HepG2 (cell line): Measurements from ENCODE around the gene SAP25. TPM values are rescaled to one million over a fixed set of nuclear protein-coding genes. Genes with fewer than 3 reads are reported as not detected.

Experiments
- AGO2 ChIP-seq: fragments of 200-400 bp; formaldehyde crosslinking; optimal IDR thresholded peaks from 2 replicates; pipeline ENCODE3; 2017; ENCODE audit warnings: mild to moderate bottlenecking, low read depth, low read length, moderate library complexity
- ETV5 ChIP-seq: IDR thresholded peaks from 2 replicates; pipeline ENCODE4 v1.6.1; 2018; ENCODE audit warnings: missing biosample characterization, missing genetic modification reagents, inconsistent platforms, borderline replicate concordance
- HDAC1 ChIP-seq: sonication (generic); formaldehyde crosslinking; IDR thresholded peaks from 2 replicates; pipeline ENCODE4 v1.5.1; 2020; ENCODE audit warnings: mild to moderate bottlenecking, missing genetic modification reagents
- HNRNPH1 ChIP-seq: fragments of 200-400 bp; formaldehyde crosslinking; optimal IDR thresholded peaks from 2 replicates; pipeline ENCODE3; 2017; ENCODE audit warnings: mild to moderate bottlenecking, low read depth, low read length
- KDM5B ChIP-seq: sonication (generic); formaldehyde crosslinking; IDR thresholded peaks from 2 replicates; pipeline ENCODE4 v1.4.0; 2020; ENCODE audit warnings: missing genetic modification reagents, mild to moderate bottlenecking, borderline replicate concordance
- MIXL1 ChIP-seq: IDR thresholded peaks from 2 replicates; pipeline ENCODE4 v1.6.1; 2016
- NAIF1 ChIP-seq: sonication (generic); formaldehyde crosslinking; IDR thresholded peaks from 2 replicates; pipeline ENCODE4 v1.5.0; 2020; ENCODE audit warnings: mild to moderate bottlenecking, missing genetic modification reagents, borderline replicate concordance
- SALL1 ChIP-seq: sonication (generic); formaldehyde crosslinking; IDR thresholded peaks from 2 replicates; pipeline ENCODE4 v1.8.0; 2022; ENCODE audit warnings: mild to moderate bottlenecking, missing genetic modification reagents
- XRCC5 ChIP-seq: fragments of 200-400 bp; formaldehyde crosslinking; optimal IDR thresholded peaks from 2 replicates; pipeline ENCODE3; 2017; ENCODE audit warnings: mild to moderate bottlenecking, low read length
- YY1 ChIP-seq: IDR thresholded peaks from 2 replicates; pipeline ENCODE4 v1.6.1; 2011; ENCODE audit warnings: low read length, low read depth, moderate library complexity, mild to moderate bottlenecking; ENCODE audit not compliant: insufficient read depth, insufficient replicate concordance
- ZBTB7A ChIP-seq: sonication (generic); formaldehyde crosslinking; IDR thresholded peaks from 2 replicates; pipeline ENCODE4 v1.8.0; 2022; ENCODE audit warnings: mild to moderate bottlenecking, missing genetic modification reagents
- ZFP37 ChIP-seq: sonication (generic); formaldehyde crosslinking; IDR thresholded peaks from 2 replicates; pipeline ENCODE4 v1.4.0; 2020; ENCODE audit warnings: missing genetic modification reagents, borderline replicate concordance
- ZGPAT ChIP-seq: IDR thresholded peaks from 2 replicates; pipeline ENCODE4 v1.6.1; 2016; ENCODE audit warnings: mild to moderate bottlenecking
- ZKSCAN5 ChIP-seq: sonication (generic); formaldehyde crosslinking; IDR thresholded peaks from 2 replicates; pipeline ENCODE4 v1.5.1; 2020; ENCODE audit warnings: mild to moderate bottlenecking, missing genetic modification reagents
- ZNF263 ChIP-seq: sonication (generic); formaldehyde crosslinking; IDR thresholded peaks from 2 replicates; pipeline ENCODE4 v1.4.0; 2020; ENCODE audit warnings: missing genetic modification reagents
- ZNF292 ChIP-seq: sonication (generic); formaldehyde crosslinking; IDR thresholded peaks from 2 replicates; pipeline ENCODE4 v1.8.1; 2022; ENCODE audit warnings: mild to moderate bottlenecking, low read depth, missing genetic modification reagents, borderline replicate concordance
- ZNF350 ChIP-seq: sonication (generic); formaldehyde crosslinking; IDR thresholded peaks from 2 replicates; pipeline ENCODE4 v1.4.0; 2020; ENCODE audit warnings: mild to moderate bottlenecking, low read depth, missing genetic modification reagents, borderline replicate concordance
- ZNF580 ChIP-seq: IDR thresholded peaks from 2 replicates; pipeline ENCODE4 v1.6.1; 2016; ENCODE audit warnings: low read depth, borderline replicate concordance
- ZNF660 ChIP-seq: sonication (generic); formaldehyde crosslinking; IDR thresholded peaks from 2 replicates; pipeline ENCODE4 v1.5.1; 2020; ENCODE audit warnings: mild to moderate bottlenecking, low read depth, missing genetic modification reagents, borderline replicate concordance
- ZNF740 ChIP-seq: sonication (generic); formaldehyde crosslinking; IDR thresholded peaks from 2 replicates; pipeline ENCODE4 v1.4.0; 2020; ENCODE audit warnings: missing genetic modification reagents
- ZNF772 ChIP-seq: sonication (generic); formaldehyde crosslinking; IDR thresholded peaks from 2 replicates; pipeline ENCODE4 v1.5.0; 2020; ENCODE audit warnings: mild to moderate bottlenecking, missing genetic modification reagents
- polyA plus RNA-seq, 8 experiments: library from polyadenylated mRNA; depleted of rRNA in 3 of 8; stranded (reverse) in 7 of 8; unstranded in 1 of 8; fragments of >200 nt; fragmentation: Illumina TruSeq in 4 of 8; extraction: Trizol in 4 of 8; gene quantifications; 2 replicates each; pipeline versions ENCODE4 v1.2.1 to v1.2.3, GENCODE V29; 2011 to 2016; ENCODE audit warnings: low read depth in 4 of 8, missing spikeins in 1 of 8, mixed read lengths in 1 of 8; ENCODE audit not compliant: insufficient read depth in 1 of 8
- total RNA-seq, 5 experiments: library from RNA; depleted of rRNA; stranded (reverse); fragments of >200 nt; fragmentation: Illumina TruSeq; extraction: Trizol; gene quantifications; 2 replicates each; pipeline ENCODE4 v1.2.3, GENCODE V29; 2016; ENCODE audit warnings: low read depth in 1 of 5
- TF ChIP-seq, protein P1 (sequence below): sonication (generic); formaldehyde crosslinking; IDR thresholded peaks from 2 replicates; pipeline ENCODE4 v1.4.0; 2020; ENCODE audit warnings: mild to moderate bottlenecking, missing genetic modification reagents
- TF ChIP-seq, protein P2 (sequence below): sonication (generic); formaldehyde crosslinking; IDR thresholded peaks from 2 replicates; pipeline ENCODE4 v1.5.0; 2020; ENCODE audit warnings: missing genetic modification reagents, mild to moderate bottlenecking, borderline replicate concordance
- TF ChIP-seq, protein P3 (sequence below): sonication (generic); formaldehyde crosslinking; IDR thresholded peaks from 2 replicates; pipeline ENCODE4 v1.5.1; 2020; ENCODE audit warnings: mild to moderate bottlenecking, moderate library complexity, missing genetic modification reagents

Gene SAP25
- total and polyA plus RNA-seq, 2 of the 13 experiments (the other 11 are each of a cell fraction or from before 2014, with no cell fraction given) = 0.15 to 0.20 TPM

DNA sequence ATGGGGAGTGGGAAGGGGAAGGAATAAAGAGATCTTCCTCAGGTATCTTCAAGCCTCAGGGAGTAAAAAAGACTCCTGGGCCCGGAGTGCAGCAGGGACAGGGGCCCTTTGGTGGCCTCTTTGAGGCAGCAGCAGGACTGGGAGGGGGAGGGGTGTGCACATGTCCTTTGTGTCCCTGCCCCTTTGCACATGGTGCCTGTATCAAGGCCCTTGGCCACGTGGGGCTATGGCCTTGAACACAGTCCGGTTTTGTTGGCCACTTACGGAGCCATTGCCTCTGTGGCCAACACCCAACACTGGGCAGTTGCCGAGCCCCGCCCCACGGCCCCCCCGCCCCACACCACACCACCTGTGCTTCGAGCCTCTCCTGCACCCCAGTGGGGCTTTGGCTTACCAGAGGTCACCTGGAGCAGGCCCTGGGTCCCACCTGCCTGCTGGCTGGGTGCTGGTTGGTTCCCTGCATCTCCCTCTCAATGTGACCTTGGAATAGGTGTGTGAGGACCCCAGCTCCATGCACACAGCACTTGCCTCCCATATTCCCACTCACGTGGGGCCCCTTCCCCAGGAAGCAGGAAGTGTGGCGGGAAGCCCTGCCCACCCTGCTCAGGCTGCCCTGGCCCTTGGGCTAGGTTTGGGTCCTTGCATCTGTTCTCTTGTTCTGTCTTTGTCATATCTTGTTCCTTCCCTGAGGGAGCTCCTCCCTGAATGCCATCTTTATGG lies 5.4 kb downstream of the SAP25 start (continued):
- TF ChIP-seq ZNF740 (peak; percentile 22; the same call in 1 of the 2 replicates), KDM5B (CRISPR knock-in tag) (peak; percentile 68; the same call in 1 of the 2 replicates), ZNF263 (peak; percentile 53), HNRNPH1 (peak; percentile 31), ZKSCAN5 (CRISPR knock-in tag) (0 out of 2 replicates have a peak, but pooled peaks have one; percentile 61), HDAC1 (peak; percentile 47; the same call in 1 of the 2 replicates), SALL1 (CRISPR knock-in tag) (peak; percentile 94), ZNF772 (CRISPR knock-in tag) (peak; percentile 74; the same call in 1 of the 2 replicates), ETV5 (CRISPR knock-in tag) (peak; percentile 26; the same call in 1 of the 2 replicates), NAIF1 (CRISPR knock-in tag) (no peak; the same call in 1 of the 2 replicates), ZBTB7A (no peak; the same call in 1 of the 2 replicates), AGO2 (peak; percentile 99), MIXL1 (peak; percentile 19; the same call in 1 of the 2 replicates), ZGPAT (peak; percentile 83), ZNF660 (CRISPR knock-in tag) (peak; percentile 67; the same call in 1 of the 2 replicates), YY1 (peak; percentile 58), ZNF580 (CRISPR knock-in tag) (peak; percentile 63), ZNF292 (no peak; the same call in 1 of the 2 replicates), ZFP37 (CRISPR knock-in tag) (peak; percentile 78; the same call in 1 of the 2 replicates), XRCC5 (peak; percentile 1), ZNF350 (peak; percentile 59; the same call in 1 of the 2 replicates)
- TF ChIP-seq, protein P1, sequence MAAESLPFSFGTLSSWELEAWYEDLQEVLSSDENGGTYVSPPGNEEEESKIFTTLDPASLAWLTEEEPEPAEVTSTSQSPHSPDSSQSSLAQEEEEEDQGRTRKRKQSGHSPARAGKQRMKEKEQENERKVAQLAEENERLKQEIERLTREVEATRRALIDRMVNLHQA (CRISPR knock-in tag) = no peak; the same call in 1 of the 2 replicates
- TF ChIP-seq, protein P2, sequence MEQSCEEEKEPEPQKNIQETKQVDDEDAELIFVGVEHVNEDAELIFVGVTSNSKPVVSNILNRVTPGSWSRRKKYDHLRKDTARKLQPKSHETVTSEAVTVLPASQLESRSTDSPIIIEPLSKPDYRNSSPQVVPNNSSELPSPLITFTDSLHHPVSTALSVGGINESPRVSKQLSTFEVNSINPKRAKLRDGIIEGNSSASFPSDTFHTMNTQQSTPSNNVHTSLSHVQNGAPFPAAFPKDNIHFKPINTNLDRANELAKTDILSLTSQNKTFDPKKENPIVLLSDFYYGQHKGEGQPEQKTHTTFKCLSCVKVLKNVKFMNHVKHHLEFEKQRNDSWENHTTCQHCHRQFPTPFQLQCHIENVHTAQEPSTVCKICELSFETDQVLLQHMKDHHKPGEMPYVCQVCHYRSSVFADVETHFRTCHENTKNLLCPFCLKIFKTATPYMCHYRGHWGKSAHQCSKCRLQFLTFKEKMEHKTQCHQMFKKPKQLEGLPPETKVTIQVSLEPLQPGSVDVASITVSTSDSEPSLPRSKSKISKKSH (CRISPR knock-in tag) = peak; percentile 89
- TF ChIP-seq, protein P3, sequence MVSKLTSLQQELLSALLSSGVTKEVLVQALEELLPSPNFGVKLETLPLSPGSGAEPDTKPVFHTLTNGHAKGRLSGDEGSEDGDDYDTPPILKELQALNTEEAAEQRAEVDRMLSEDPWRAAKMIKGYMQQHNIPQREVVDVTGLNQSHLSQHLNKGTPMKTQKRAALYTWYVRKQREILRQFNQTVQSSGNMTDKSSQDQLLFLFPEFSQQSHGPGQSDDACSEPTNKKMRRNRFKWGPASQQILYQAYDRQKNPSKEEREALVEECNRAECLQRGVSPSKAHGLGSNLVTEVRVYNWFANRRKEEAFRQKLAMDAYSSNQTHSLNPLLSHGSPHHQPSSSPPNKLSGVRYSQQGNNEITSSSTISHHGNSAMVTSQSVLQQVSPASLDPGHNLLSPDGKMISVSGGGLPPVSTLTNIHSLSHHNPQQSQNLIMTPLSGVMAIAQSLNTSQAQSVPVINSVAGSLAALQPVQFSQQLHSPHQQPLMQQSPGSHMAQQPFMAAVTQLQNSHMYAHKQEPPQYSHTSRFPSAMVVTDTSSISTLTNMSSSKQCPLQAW = no peak
